Left ventricle myocardium inferior (tissue), 1 donor: ENCODE measurements around the gene PDE4B. TPM values are rescaled to one million over a fixed set of nuclear protein-coding genes. Genes with fewer than 3 reads are reported as not detected.

Experiments used
- DNase-seq: peaks from one replicate; pipeline ENCODE4 v3.0.0-alpha.2; 2020
- H3K27ac ChIP-seq: fragments of 200-600 bp; replicated peaks from 2 replicates; pipeline ENCODE4 v1.8.0; 2021
- H3K27me3 ChIP-seq: fragments of 200-600 bp; 2 replicates; pipeline ENCODE4 v1.8.0; 2021; ENCODE audit warnings: low read depth
- H3K36me3 ChIP-seq: fragments of 200-600 bp; 2 replicates; pipeline ENCODE4 v1.8.0; 2021
- H3K4me1 ChIP-seq: fragments of 200-600 bp; 2 replicates; pipeline ENCODE4 v1.8.0; 2021
- H3K4me3 ChIP-seq: fragments of 200-600 bp; 2 replicates; pipeline ENCODE4 v1.8.0; 2021; ENCODE audit warnings: mild to moderate bottlenecking, moderate library complexity
- H3K9me3 ChIP-seq: fragments of 200-600 bp; replicated peaks from 2 replicates; pipeline ENCODE4 v1.8.0; 2021
- intact Hi-C: fragments of 100-400 bp; cut with micrococcal nuclease; formaldehyde crosslinking; loops from one replicate; pipeline ENCODE4 v1.11.0; 2022
- total RNA-seq: library from RNA; stranded (reverse); fragmentation: NEBNext Ultra II Directional; extraction: Animal tissue kit (Norgen Biotek cat#: 25700); gene quantifications from one replicate; pipeline ENCODE4 v1.2.1, GENCODE V29; 2021
- TF ChIP-seq, protein P1 (sequence below): fragments of 200-600 bp; IDR thresholded peaks from 2 replicates; pipeline ENCODE4 v1.8.0; 2021; ENCODE audit warnings: antibody characterized with exemption, mild to moderate bottlenecking, borderline replicate concordance
- donor health status: DM: no; HTN: yes; CAD: no; lungs with severe emphysema.

The PDE4B gene
- total RNA-seq, 1 donor from 2014 or later: 3.5 TPM

GRCh38 chr1:66258404-66259105, 465.9 kb downstream of the PDE4B start:
- no peak for DNase-seq
- no peaks in the 10 kb centered on the region for H3K27me3 ChIP-seq

DNA sequence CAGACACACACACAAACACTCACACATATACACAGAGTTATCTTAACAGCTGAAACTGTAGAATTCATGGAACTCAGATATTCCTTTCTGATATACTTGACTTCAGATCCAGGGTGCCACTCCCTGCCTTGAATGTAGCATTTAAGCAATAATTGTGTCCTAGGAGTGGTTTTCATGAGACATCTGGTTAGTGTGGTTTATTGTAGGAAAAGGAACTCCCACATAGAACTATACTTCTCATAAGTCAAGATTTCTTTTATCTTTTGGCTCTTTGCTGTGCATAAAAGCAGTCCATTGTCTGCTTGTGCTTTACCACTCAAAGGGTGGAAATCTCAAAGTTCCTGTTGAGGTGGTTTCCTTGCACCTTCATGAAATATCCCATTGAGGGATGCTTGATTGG, 468.7 kb downstream of the PDE4B start:
- no peak for DNase-seq
- Histone ChIP-seq H3K36me3 (no peaks in the 10 kb centered on the region), H3K4me1 (peaks cover 50% of the 10 kb centered on the region), H3K4me3 (no peak overlapping the region), H3K27ac (peak overlapping the region; percentile 11), H3K9me3 (no peaks in the 10 kb centered on the region), H3K27me3 (no peaks in the 10 kb centered on the region)
- TF ChIP-seq, protein P1, sequence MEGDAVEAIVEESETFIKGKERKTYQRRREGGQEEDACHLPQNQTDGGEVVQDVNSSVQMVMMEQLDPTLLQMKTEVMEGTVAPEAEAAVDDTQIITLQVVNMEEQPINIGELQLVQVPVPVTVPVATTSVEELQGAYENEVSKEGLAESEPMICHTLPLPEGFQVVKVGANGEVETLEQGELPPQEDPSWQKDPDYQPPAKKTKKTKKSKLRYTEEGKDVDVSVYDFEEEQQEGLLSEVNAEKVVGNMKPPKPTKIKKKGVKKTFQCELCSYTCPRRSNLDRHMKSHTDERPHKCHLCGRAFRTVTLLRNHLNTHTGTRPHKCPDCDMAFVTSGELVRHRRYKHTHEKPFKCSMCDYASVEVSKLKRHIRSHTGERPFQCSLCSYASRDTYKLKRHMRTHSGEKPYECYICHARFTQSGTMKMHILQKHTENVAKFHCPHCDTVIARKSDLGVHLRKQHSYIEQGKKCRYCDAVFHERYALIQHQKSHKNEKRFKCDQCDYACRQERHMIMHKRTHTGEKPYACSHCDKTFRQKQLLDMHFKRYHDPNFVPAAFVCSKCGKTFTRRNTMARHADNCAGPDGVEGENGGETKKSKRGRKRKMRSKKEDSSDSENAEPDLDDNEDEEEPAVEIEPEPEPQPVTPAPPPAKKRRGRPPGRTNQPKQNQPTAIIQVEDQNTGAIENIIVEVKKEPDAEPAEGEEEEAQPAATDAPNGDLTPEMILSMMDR: no peak
- intact Hi-C loops: no loop called here

More at GRCh38 chr1:66258404-66259105, 465.9 kb downstream of the PDE4B start:
- Histone ChIP-seq H3K36me3 (no peaks in the 10 kb centered on the region), H3K27ac (no peak overlapping the region), H3K4me1 (peaks cover 35% of the 10 kb centered on the region), H3K9me3 (no peaks in the 10 kb centered on the region), H3K4me3 (no peak overlapping the region)
- TF ChIP-seq, protein P1: no peak
- intact Hi-C loops: loop anchor here (10.0 kb wide), 1 partner anchor 466 kb away; no protein-coding TSS in a partner anchor

DNA sequence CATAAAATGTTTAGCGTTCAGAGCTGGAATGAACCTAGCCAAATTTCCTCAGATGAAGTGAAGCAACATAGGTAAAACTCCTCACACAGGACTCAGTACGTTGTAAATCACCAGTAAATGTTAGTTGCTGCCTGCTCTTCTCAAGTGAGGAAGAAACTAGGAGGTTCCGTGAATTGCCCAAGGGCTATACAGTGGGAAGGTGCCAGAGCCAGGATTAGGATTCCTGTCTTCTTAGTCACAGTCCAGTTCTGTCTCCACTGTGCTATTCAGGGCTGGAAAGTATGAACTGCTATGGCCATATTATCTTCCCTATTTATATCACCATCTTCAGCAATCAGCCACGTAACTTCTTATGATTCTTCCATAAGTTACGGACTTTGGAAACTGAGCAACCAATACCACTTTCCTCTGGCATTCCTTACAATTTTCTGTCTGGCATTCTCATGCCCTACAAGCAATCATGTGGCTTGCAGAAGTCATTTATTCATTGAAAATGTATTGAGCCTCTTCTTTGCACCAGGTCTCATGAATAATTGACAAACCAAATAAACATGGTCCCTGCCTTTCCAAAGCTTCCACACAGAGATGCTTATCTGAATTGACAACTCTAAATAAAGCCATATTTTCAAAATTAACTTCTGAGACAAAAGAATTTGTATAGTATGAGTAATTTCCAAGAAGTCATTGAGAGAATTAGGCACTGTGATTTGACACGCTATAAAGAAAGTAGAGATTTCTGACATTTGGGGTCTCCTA, 469.7 kb downstream of the PDE4B start:
- Histone ChIP-seq H3K4me3 (no peak overlapping the region), H3K4me1 (peaks cover 60% of the 10 kb centered on the region), H3K27ac (peak overlapping the region; percentile 11), H3K36me3 (no peaks in the 10 kb centered on the region), H3K27me3 (no peaks in the 10 kb centered on the region), H3K9me3 (no peaks in the 10 kb centered on the region)
- TF ChIP-seq, protein P1: no peak
- intact Hi-C loops: no loop called here
- no peak for DNase-seq

GRCh38 chr1:66265268-66265667, 472.6 kb downstream of the PDE4B start:
- no peak overlapping the region for H3K4me3 ChIP-seq
- DNase-seq: no peak
- no peaks in the 10 kb centered on the region for H3K36me3 ChIP-seq
- TF ChIP-seq, protein P1: no peak
- intact Hi-C loops: no loop called here
- H3K27ac ChIP-seq: peak overlapping the region; percentile 47
- H3K4me1 ChIP-seq: peaks cover 78% of the 10 kb centered on the region
- H3K9me3 ChIP-seq: no peaks in the 10 kb centered on the region
- no peaks in the 10 kb centered on the region for H3K27me3 ChIP-seq

DNA sequence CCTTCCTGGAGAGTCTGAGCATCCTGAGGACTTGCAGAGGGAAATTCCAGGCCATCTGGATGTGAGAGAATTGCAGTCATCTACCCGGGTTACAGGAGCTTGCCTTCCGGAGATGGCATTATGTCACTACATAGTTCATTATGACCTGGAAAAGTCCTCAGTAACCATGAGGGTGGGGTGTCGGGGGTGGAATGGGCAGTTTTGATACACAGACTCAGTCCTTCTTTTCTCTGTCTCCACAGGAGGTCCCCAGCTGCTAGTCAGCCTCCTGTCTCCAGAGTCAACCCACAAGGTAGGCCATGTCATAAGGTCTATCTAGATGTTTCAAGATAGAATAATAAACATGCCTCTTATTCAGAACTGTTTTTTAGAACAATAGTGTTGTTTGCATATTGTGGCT, 473.1 kb downstream of the PDE4B start:
- Histone ChIP-seq H3K4me3 (no peak overlapping the region), H3K27me3 (no peaks in the 10 kb centered on the region), H3K9me3 (no peaks in the 10 kb centered on the region), H3K4me1 (peaks cover 82% of the 10 kb centered on the region), H3K36me3 (no peaks in the 10 kb centered on the region), H3K27ac (peak overlapping the region; percentile 47)
- TF ChIP-seq, protein P1: no peak
- intact Hi-C loops: no loop called here
- DNase-seq: no peak
